HepG2 (cell line): ENCODE measurements around the gene POLR2H.

Experiments used
- EP300 ChIP-seq, 3 experiments: sonication (generic) in 1 of 3; formaldehyde crosslinking in 1 of 3; IDR thresholded peaks; 2 replicates each; pipeline versions ENCODE4 v1.5.1 to v1.6.1; 2011 to 2020; ENCODE audit warnings: low read depth in 2 of 3, low read length in 2 of 3, borderline replicate concordance in 1 of 3, improper control_type of control experiment in 1 of 3, mild to moderate bottlenecking in 1 of 3, missing genetic modification reagents in 1 of 3, moderate library complexity in 1 of 3
- FOSL1 ChIP-seq: sonication (generic); formaldehyde crosslinking; IDR thresholded peaks from 2 replicates; pipeline ENCODE4 v1.9.0; 2021; ENCODE audit warnings: missing genetic modification reagents, borderline replicate concordance
- HDAC2 ChIP-seq: sonication (generic); formaldehyde crosslinking; IDR thresholded peaks from 2 replicates; pipeline ENCODE4 v1.4.0; 2020; ENCODE audit warnings: missing genetic modification reagents
- TARDBP ChIP-seq: sonication (generic); formaldehyde crosslinking; IDR thresholded peaks from 2 replicates; pipeline ENCODE4 v1.8.0; 2022; ENCODE audit warnings: mild to moderate bottlenecking, missing genetic modification reagents
- TCF12 ChIP-seq, 2 experiments: fragments of 450-650 bp in 1 of 2; sonication (generic) in 1 of 2; formaldehyde crosslinking in 1 of 2; IDR thresholded peaks; 2 replicates each; pipeline versions ENCODE4 v1.6.1 to v1.8.0; 2017 to 2022; ENCODE audit warnings: antibody characterized with exemption in 1 of 2, mild to moderate bottlenecking in 1 of 2, missing genetic modification reagents in 1 of 2, moderate library complexity in 1 of 2
- TOE1 ChIP-seq: sonication (generic); formaldehyde crosslinking; IDR thresholded peaks from 2 replicates; pipeline ENCODE4 v1.4.0; 2020; ENCODE audit warnings: mild to moderate bottlenecking, missing genetic modification reagents
- ZFP36 ChIP-seq: fragments of 150-350 bp; IDR thresholded peaks from 2 replicates; pipeline ENCODE4 v1.6.1; 2018; ENCODE audit warnings: borderline replicate concordance, low read length, low read depth; ENCODE audit not compliant: partially characterized antibody
- ZFP37 ChIP-seq: sonication (generic); formaldehyde crosslinking; IDR thresholded peaks from 2 replicates; pipeline ENCODE4 v1.4.0; 2020; ENCODE audit warnings: missing genetic modification reagents, borderline replicate concordance
- ZNF282 ChIP-seq: fragments of 450-650 bp; IDR thresholded peaks from 2 replicates; pipeline ENCODE4 v1.6.1; 2018; ENCODE audit not compliant: partially characterized antibody
- ZNF556 ChIP-seq: sonication (generic); formaldehyde crosslinking; IDR thresholded peaks from 2 replicates; pipeline ENCODE4 v1.4.0; 2020; ENCODE audit warnings: mild to moderate bottlenecking, missing genetic modification reagents, borderline replicate concordance
- ZNF589 ChIP-seq: sonication (generic); formaldehyde crosslinking; conservative IDR thresholded peaks from 2 replicates; pipeline ENCODE4 v1.8.0; 2022; ENCODE audit warnings: mild to moderate bottlenecking, moderate library complexity, missing genetic modification reagents
- ZNF672 ChIP-seq: sonication (generic); formaldehyde crosslinking; IDR thresholded peaks from 2 replicates; pipeline ENCODE4 v1.8.1; 2022; ENCODE audit warnings: missing genetic modification reagents
- TF ChIP-seq, protein P1 (sequence below): sonication (generic); formaldehyde crosslinking; IDR thresholded peaks from 2 replicates; pipeline ENCODE4 v1.9.0; 2021; ENCODE audit warnings: missing genetic modification reagents, mild to moderate bottlenecking, borderline replicate concordance
- TF ChIP-seq, protein P2 (sequence below): sonication (generic); formaldehyde crosslinking; IDR thresholded peaks from 2 replicates; pipeline ENCODE4 v1.8.1; 2023; ENCODE audit warnings: mild to moderate bottlenecking, missing genetic modification reagents

DNA sequence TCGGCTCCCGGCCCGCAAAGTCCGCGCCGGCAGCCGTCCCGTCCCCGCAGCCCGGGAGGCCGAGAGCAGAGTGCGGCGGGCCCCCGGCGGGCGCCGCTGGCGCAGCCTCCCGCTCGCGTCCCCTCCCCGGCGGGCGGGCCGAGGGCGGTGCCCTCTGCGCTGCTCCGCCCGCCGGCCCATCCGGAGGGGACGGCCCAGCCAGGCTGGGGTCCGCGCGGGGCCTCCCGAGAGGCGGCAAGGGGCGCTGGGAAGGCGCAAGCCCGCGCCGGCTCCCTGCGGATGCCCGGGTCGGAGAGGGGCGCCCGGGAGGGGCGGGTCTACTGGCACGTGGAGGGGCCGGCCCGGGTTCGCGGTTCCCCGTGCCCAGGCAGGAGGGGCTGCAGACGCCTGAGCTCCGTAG is at the start of gene POLR2H, which contains the start of gene CLCN2:
- TF ChIP-seq HDAC2 (CRISPR knock-in tag) (no peak), ZNF282 (no peak), ZFP36 (no peak), ZNF589 (no peak), ZNF672 (CRISPR knock-in tag) (no peak; the same call in 1 of the 2 replicates), TOE1 (CRISPR knock-in tag) (no peak), EP300 (IDR thresholded peaks at IDR 0.05; ENCODE audit: low read depth in 2 of 2, low read length in 2 of 2) (no peak), EP300 (CRISPR knock-in tag; IDR thresholded peaks at IDR 0.05; ENCODE audit: borderline replicate concordance) (no peak), TCF12 (IDR thresholded peaks at IDR 0.05) (no peak), TCF12 (CRISPR knock-in tag; IDR thresholded peaks at IDR 0.05) (no peak), FOSL1 (CRISPR knock-in tag) (no peak), ZFP37 (CRISPR knock-in tag) (no peak), ZNF556 (CRISPR knock-in tag) (no peak), TARDBP (CRISPR knock-in tag) (no peak)
- TF ChIP-seq, protein P1, sequence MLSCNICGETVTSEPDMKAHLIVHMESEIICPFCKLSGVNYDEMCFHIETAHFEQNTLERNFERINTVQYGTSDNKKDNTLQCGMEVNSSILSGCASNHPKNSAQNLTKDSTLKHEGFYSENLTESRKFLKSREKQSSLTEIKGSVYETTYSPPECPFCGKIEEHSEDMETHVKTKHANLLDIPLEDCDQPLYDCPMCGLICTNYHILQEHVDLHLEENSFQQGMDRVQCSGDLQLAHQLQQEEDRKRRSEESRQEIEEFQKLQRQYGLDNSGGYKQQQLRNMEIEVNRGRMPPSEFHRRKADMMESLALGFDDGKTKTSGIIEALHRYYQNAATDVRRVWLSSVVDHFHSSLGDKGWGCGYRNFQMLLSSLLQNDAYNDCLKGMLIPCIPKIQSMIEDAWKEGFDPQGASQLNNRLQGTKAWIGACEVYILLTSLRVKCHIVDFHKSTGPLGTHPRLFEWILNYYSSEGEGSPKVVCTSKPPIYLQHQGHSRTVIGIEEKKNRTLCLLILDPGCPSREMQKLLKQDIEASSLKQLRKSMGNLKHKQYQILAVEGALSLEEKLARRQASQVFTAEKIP (CRISPR knock-in tag) = no peak
- TF ChIP-seq, protein P2, sequence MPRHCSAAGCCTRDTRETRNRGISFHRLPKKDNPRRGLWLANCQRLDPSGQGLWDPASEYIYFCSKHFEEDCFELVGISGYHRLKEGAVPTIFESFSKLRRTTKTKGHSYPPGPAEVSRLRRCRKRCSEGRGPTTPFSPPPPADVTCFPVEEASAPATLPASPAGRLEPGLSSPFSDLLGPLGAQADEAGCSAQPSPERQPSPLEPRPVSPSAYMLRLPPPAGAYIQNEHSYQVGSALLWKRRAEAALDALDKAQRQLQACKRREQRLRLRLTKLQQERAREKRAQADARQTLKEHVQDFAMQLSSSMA (CRISPR knock-in tag) = no peak
